Epidermal melanocyte (primary cell): Measurements from ENCODE around the gene STAM2.
"Not testable (repeated sequence)": the region's sequence is repeated elsewhere in the genome, so short reads cannot be mapped to it uniquely, and the experiment has no call there.

Experiments
- DNase-seq: peaks from one replicate; pipeline ENCODE4 v3.0.0; 2011; ENCODE audit warnings: low spot score; ENCODE audit not compliant: insufficient read length

Gene STAM2

GRCh38 chr2:152172201-152172785 is 3.3 kb downstream of the STAM2 start:
- not testable (repeated sequence) for DNase-seq

GRCh38 chr2:152171718-152172117 is 3.8 kb downstream of the STAM2 start:
- no peak for DNase-seq

GRCh38 chr2:152169158-152169557 is 6.4 kb downstream of the STAM2 start:
- DNase-seq = not testable (repeated sequence)

GRCh38 chr2:152167470-152167869 is 8.1 kb downstream of the STAM2 start:
- DNase-seq = not testable (repeated sequence)

- no peak for DNase-seq
These were observed 8.5 kb downstream of the STAM2 start for GRCh38 chr2:152167065-152167464.

- DNase-seq = no peak
These were observed 8.9 kb downstream of the STAM2 start for GRCh38 chr2:152166633-152167032.

GRCh38 chr2:152165780-152166179 is 9.8 kb downstream of the STAM2 start:
- DNase-seq = no peak

GRCh38 chr2:152165306-152165705 is 10.3 kb downstream of the STAM2 start:
- no peak for DNase-seq

GRCh38 chr2:152163669-152164068 is 11.9 kb downstream of the STAM2 start:
- DNase-seq = not testable (repeated sequence)

- DNase-seq = no peak
These were observed 13.4 kb downstream of the STAM2 start for GRCh38 chr2:152162141-152162540.

- DNase-seq = no peak
These were observed 14.0 kb downstream of the STAM2 start for GRCh38 chr2:152161598-152161997.

GRCh38 chr2:152160378-152160777 is 15.2 kb downstream of the STAM2 start:
- not testable (repeated sequence) for DNase-seq

- DNase-seq = no peak
These were observed 18.3 kb downstream of the STAM2 start for GRCh38 chr2:152157253-152157652.

GRCh38 chr2:152155209-152155608 is 20.4 kb downstream of the STAM2 start:
- DNase-seq = no peak

- DNase-seq = no peak
These were observed 21.1 kb downstream of the STAM2 start for GRCh38 chr2:152154462-152154861.

GRCh38 chr2:152134488-152135280 is 40.9 kb downstream of the STAM2 start:
- DNase-seq = no peak

- no peak for DNase-seq
These were observed 43.3 kb downstream of the STAM2 start for GRCh38 chr2:152132306-152132705.

- no peak for DNase-seq
These were observed 47.9 kb downstream of the STAM2 start for GRCh38 chr2:152127628-152128027.

- no peak for DNase-seq
These were observed 48.9 kb downstream of the STAM2 start for GRCh38 chr2:152126664-152127063.

GRCh38 chr2:152122161-152122560 is 53.4 kb downstream of the STAM2 start:
- DNase-seq = no peak

GRCh38 chr2:152120430-152120829 is 55.1 kb downstream of the STAM2 start:
- no peak for DNase-seq

GRCh38 chr2:152115952-152116351 is 59.6 kb downstream of the STAM2 start:
- DNase-seq = no peak

- no peak for DNase-seq
These were observed 61.2 kb downstream of the STAM2 start for GRCh38 chr2:152114366-152114765.
